ENCODE measurements around the gene EXO1. TPM values are rescaled to one million over a fixed set of nuclear protein-coding genes. Genes with fewer than 3 reads are reported as not detected.

EXO1 gene
- polyA plus RNA-seq, 1 of the 3 experiments (the other 2 are of a cell fraction), result 3.9 TPM

GRCh38 chr1:241846375-241846774 lies 1.6 kb upstream of the EXO1 start (continued):
- TF ChIP-seq IRF3 (IDR thresholded peaks at IDR 0.05; ENCODE audit: low read depth, low read length), result no peak

GRCh38 chr1:241846862-241847539 lies 1.0 kb upstream of the EXO1 start:
- Histone ChIP-seq H3K4me2 (peak overlapping the region; percentile 97), H3K36me3 (replicated peaks in 1 of 2; ENCODE audit: control insufficient read depth in 1 of 2, insufficient read depth in 2 of 2, low read length in 1 of 2) (peaks cover 4 to 6% of the 10 kb centered on the region in 2 experiments), H3K4me3 (ENCODE audit: low read depth in 2 of 2, low read length in 1 of 2) (peak overlapping the region; percentile 96 to 99), H3F3A (replicated peaks; ENCODE audit: insufficient read depth) (no peaks in the 10 kb centered on the region), H2AFZ (ENCODE audit: low read depth) (peak overlapping the region; percentile 97), H3K27me3 (ENCODE audit: insufficient read depth) (no peaks in the 10 kb centered on the region), H3K27ac (ENCODE audit: low read depth in 2 of 2, low read length in 1 of 2) (peak overlapping the region; percentile 98 to 100), H3K9me3 (no peaks in the 10 kb centered on the region), H4K20me1 (ENCODE audit: insufficient read depth) (no peaks in the 10 kb centered on the region), H3K9me2 (no peaks in the 10 kb centered on the region), H3K79me2 (ENCODE audit: insufficient read depth) (peaks cover 12% of the 10 kb centered on the region), H3K9ac (peak overlapping the region; percentile 85; the same call in 1 of the 2 replicates), H3K4me1 (ENCODE audit: control insufficient read depth in 1 of 2, insufficient read depth in 2 of 2, low read depth in 1 of 2, low read length in 1 of 2) (peaks cover 0 to 17% of the 10 kb centered on the region in 2 experiments; a peak in 2 of 4 replicates)
- ChIA-PET CTCF (interaction anchor here (0.6 to 5.6 kb wide), 10 partner anchors 8 to 959 kb away, joined by 3 to 36 read pairs (median 4); no protein-coding TSS in a partner anchor), POLR2A (no interaction called here)
- TF ChIP-seq CHD2 (IDR thresholded peaks at IDR 0.05; ENCODE audit: low read length, partially characterized antibody), result no peak
- TF ChIP-seq RAD21 (IDR thresholded peaks at IDR 0.05; ENCODE audit: low read length), result no peak
- no peak for TF ChIP-seq ZBTB33 (IDR thresholded peaks at IDR 0.05; ENCODE audit: borderline replicate concordance, low read depth)
- TF ChIP-seq, protein P1, sequence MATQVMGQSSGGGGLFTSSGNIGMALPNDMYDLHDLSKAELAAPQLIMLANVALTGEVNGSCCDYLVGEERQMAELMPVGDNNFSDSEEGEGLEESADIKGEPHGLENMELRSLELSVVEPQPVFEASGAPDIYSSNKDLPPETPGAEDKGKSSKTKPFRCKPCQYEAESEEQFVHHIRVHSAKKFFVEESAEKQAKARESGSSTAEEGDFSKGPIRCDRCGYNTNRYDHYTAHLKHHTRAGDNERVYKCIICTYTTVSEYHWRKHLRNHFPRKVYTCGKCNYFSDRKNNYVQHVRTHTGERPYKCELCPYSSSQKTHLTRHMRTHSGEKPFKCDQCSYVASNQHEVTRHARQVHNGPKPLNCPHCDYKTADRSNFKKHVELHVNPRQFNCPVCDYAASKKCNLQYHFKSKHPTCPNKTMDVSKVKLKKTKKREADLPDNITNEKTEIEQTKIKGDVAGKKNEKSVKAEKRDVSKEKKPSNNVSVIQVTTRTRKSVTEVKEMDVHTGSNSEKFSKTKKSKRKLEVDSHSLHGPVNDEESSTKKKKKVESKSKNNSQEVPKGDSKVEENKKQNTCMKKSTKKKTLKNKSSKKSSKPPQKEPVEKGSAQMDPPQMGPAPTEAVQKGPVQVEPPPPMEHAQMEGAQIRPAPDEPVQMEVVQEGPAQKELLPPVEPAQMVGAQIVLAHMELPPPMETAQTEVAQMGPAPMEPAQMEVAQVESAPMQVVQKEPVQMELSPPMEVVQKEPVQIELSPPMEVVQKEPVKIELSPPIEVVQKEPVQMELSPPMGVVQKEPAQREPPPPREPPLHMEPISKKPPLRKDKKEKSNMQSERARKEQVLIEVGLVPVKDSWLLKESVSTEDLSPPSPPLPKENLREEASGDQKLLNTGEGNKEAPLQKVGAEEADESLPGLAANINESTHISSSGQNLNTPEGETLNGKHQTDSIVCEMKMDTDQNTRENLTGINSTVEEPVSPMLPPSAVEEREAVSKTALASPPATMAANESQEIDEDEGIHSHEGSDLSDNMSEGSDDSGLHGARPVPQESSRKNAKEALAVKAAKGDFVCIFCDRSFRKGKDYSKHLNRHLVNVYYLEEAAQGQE (IDR thresholded peaks at IDR 0.05; ENCODE audit: low read depth, low read length), result no peak
- TF ChIP-seq FOXJ3 (CRISPR knock-in tag; IDR thresholded peaks at IDR 0.05), result no peak
- no peak for TF ChIP-seq EP300 (IDR thresholded peaks at IDR 0.05; ENCODE audit: borderline replicate concordance in 1 of 2, low read depth in 1 of 2, low read length in 1 of 2)
- no peak for TF ChIP-seq GABPA (IDR thresholded peaks at IDR 0.05; ENCODE audit: low read depth)
- TF ChIP-seq NFIC (IDR thresholded peaks at IDR 0.05; ENCODE audit: borderline replicate concordance), result no peak
- TF ChIP-seq RFX5 (IDR thresholded peaks at IDR 0.05; ENCODE audit: low read length), result no peak
- TF ChIP-seq MXI1 (IDR thresholded peaks at IDR 0.05; ENCODE audit: low read depth, low read length), result no peak
- TF ChIP-seq, protein P2, sequence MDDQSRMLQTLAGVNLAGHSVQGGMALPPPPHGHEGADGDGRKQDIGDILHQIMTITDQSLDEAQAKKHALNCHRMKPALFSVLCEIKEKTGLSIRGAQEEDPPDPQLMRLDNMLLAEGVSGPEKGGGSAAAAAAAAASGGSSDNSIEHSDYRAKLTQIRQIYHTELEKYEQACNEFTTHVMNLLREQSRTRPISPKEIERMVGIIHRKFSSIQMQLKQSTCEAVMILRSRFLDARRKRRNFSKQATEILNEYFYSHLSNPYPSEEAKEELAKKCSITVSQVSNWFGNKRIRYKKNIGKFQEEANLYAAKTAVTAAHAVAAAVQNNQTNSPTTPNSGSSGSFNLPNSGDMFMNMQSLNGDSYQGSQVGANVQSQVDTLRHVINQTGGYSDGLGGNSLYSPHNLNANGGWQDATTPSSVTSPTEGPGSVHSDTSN (IDR thresholded peaks at IDR 0.05), result no peak
- TF ChIP-seq TAF1 (IDR thresholded peaks at IDR 0.05; ENCODE audit: borderline replicate concordance, low read depth, low read length), result no peak
- WGBS (ENCODE audit: low lambda C conversion rate), result 88% methylated on average over 4 of the region's 4 CpGs
- no peak for DNase-seq

Data from SK-N-SH (cell line).